GM19438 (cell line): ENCODE data around the gene ABITRAM.

Experiments
- ATAC-seq: cut with Tn5 transposase; IDR thresholded peaks from one replicate; pipeline ENCODE4 v1.9.1; 2021; ENCODE audit warnings: low read depth; ENCODE audit not compliant: unreplicated experiment

ABITRAM gene

GRCh38 chr9:108980893-108981292, 46.7 kb downstream of the ABITRAM start:
- no peak for ATAC-seq

- ATAC-seq: no peak
Measured at GRCh38 chr9:108983885-108984284, 49.7 kb downstream of the ABITRAM start.
